HUES64 (cell line): Measurements from ENCODE around the gene WDR55.
"Not testable (repeated sequence)": the region's sequence is repeated elsewhere in the genome, so short reads cannot be mapped to it uniquely, and the experiment has no call there.

Experiments
- H3K27ac ChIP-seq: 2 replicates; pipeline ENCODE4 v1.7.0; 2013; ENCODE audit warnings: low read depth, low read length, inconsistent platforms
- H3K27me3 ChIP-seq: 2 replicates; pipeline ENCODE4 v1.6.1; 2013; ENCODE audit warnings: mild to moderate bottlenecking, low read length; ENCODE audit not compliant: insufficient read depth
- H3K36me3 ChIP-seq: 2 replicates; pipeline ENCODE4 v1.6.1; 2013; ENCODE audit warnings: mild to moderate bottlenecking, low read length; ENCODE audit not compliant: insufficient read depth
- H3K4me1 ChIP-seq: 2 replicates; pipeline ENCODE4 v1.6.1; 2013; ENCODE audit warnings: mild to moderate bottlenecking, low read length, moderate library complexity; ENCODE audit not compliant: insufficient read depth
- H3K4me3 ChIP-seq: 2 replicates; pipeline ENCODE4 v1.5.1; 2013; ENCODE audit warnings: mild to moderate bottlenecking, low read length, moderate library complexity
- H3K9ac ChIP-seq: 2 replicates; pipeline ENCODE4 v1.6.1; 2013; ENCODE audit warnings: mild to moderate bottlenecking, low read depth, low read length
- H3K9me3 ChIP-seq: 2 replicates; pipeline ENCODE4 v1.6.1; 2013; ENCODE audit warnings: low read depth, low read length; ENCODE audit not compliant: insufficient read depth
- WGBS: fragments of 150-250, 120-280 bp; methylation state at CpG from one replicate; pipeline ENCODE4 v1.1.7; 2013; ENCODE audit warnings: missing lambda C conversion rate; 5-methylcytosine and 5-hydroxymethylcytosine counted together

WDR55 gene

DNA sequence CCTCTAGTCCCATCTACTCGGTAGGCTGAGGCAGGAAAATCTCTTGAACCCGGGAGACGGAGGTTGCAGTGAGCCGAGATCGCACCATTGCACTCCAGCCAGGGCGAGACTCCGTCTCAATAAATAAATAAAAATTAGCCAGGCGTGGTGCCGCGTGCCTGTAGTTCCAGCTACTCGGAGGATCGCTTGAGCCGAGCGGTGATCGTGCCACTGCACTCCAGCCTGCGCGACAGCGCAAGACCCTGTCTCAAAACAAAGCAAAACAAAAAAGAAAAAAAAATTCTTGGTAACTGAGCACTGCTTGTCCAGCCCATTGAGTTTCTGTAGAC lies 710 bp upstream of the WDR55 start:
- WGBS = 67% methylated on average over 18 of the region's 18 CpGs
- Histone ChIP-seq H3K4me3 (peak overlapping the region; percentile 77), H3K9me3 (no peaks in the 10 kb centered on the region), H3K27ac (no peak overlapping the region), H3K27me3 (no peaks in the 10 kb centered on the region), H3K4me1 (no peaks in the 10 kb centered on the region), H3K9ac (peak overlapping the region; percentile 57), H3K36me3 (peaks cover 68% of the 10 kb centered on the region)

DNA sequence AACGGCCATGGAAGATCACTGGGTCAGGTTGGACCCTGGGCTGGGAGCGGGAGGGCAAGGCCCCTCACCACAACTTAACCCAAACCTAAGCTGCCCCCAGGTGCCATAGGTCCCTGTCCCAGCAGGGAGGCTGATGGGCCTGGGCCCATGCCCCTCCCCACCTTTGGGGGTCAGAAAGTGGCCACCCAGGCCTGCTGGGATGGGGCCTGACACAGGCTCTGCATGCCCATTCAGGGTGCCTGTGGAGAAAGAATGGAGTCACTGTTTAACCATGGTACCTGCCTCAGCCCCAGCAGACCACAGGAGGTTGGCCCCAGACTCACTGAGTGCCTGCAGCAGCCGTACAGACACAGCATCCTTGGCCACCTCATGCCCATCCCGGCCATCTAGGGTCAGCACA lies 6.3 kb downstream of the WDR55 start:
- not testable (repeated sequence) for H3K9me3 ChIP-seq, H3K27me3 ChIP-seq, H3K27ac ChIP-seq, H3K4me3 ChIP-seq, H3K4me1 ChIP-seq, H3K9ac ChIP-seq
- peaks cover 76% of the 10 kb centered on the region for H3K36me3 ChIP-seq
- WGBS = 92% methylated on average over 3 of the region's 4 CpGs

DNA sequence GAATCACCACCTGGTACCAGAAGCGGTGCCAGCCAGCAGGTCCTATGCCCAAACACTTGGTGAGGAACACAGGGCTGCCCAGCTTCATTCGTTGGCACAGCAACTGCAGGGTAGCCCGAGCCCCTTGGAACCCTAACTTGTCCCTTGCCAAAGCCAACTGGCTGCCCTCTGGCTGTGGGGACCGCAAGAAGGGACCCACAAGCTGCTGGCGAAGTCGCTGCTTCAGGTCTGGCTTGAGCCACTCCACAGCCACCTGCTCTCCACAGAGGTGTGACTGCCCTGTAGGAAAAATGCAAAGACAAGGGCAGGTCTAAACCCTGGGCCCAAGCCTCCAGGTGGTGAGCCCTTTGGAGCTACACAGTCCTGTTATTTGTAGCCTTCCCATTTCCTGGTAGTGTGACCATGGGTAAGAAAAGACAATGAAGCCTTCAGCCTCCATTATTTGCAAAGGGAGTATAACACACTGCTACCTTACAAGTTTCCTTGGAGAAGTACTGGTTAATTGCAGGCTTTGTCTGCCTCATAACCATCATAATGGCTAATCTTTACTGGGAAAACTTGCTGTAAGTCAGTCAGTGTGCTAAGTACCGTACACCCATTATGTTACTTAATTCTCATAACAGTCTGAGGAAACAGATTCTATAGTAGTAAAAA lies 6.9 kb downstream of the WDR55 start:
- no peak overlapping the region for H3K4me3 ChIP-seq
- H3K27me3 ChIP-seq = no peaks in the 10 kb centered on the region
- no peaks in the 10 kb centered on the region for H3K4me1 ChIP-seq
- H3K9me3 ChIP-seq = no peaks in the 10 kb centered on the region
- no peak overlapping the region for H3K9ac ChIP-seq
- no peak overlapping the region; the same call in 1 of the 2 replicates for H3K27ac ChIP-seq
- H3K36me3 ChIP-seq = peaks cover 80% of the 10 kb centered on the region
- WGBS = 98% methylated on average over 6 of the region's 7 CpGs

DNA sequence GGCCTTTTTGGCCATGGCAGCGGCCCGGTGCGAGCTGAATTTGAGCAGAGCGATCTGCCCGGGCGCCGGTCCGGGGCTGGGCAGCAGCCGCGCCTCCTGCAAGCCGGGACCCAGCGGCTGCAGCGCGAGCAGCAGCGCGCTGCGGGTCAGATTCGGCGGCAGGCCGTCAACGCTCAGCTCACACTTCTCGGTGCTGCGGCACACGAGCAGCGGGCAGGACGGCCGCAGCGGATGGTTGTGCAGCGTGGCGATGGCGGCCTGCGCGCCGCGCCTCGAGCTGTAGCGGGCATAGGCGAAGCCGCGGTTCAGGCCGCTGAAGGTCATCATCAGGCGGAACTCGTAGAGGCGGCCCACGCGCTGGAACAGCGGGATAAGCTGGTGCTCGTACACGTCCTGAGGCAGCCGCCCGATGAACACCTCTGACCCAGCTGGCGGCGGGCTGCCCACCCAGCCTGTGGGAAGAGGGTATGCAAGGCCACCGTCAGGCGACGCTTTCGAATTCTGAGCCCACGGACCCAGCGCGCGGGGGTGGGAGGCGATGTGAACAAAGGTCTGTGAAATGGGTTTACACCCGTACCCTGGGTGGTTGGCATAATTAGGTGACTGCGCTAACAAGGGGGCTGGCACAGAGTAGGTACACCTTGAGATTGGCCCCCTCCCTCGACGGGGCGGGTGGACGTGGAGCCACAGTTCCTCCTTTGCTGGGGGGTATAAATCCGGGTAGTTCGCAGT lies 7.9 kb downstream of the WDR55 start:
- Histone ChIP-seq H3K36me3 (peaks cover 80% of the 10 kb centered on the region), H3K27me3 (no peaks in the 10 kb centered on the region), H3K9me3 (no peaks in the 10 kb centered on the region), H3K27ac (no peak overlapping the region), H3K4me3 (no peak overlapping the region), H3K4me1 (no peaks in the 10 kb centered on the region), H3K9ac (no peak overlapping the region)
- WGBS = 95% methylated on average over 70 of the region's 70 CpGs

DNA sequence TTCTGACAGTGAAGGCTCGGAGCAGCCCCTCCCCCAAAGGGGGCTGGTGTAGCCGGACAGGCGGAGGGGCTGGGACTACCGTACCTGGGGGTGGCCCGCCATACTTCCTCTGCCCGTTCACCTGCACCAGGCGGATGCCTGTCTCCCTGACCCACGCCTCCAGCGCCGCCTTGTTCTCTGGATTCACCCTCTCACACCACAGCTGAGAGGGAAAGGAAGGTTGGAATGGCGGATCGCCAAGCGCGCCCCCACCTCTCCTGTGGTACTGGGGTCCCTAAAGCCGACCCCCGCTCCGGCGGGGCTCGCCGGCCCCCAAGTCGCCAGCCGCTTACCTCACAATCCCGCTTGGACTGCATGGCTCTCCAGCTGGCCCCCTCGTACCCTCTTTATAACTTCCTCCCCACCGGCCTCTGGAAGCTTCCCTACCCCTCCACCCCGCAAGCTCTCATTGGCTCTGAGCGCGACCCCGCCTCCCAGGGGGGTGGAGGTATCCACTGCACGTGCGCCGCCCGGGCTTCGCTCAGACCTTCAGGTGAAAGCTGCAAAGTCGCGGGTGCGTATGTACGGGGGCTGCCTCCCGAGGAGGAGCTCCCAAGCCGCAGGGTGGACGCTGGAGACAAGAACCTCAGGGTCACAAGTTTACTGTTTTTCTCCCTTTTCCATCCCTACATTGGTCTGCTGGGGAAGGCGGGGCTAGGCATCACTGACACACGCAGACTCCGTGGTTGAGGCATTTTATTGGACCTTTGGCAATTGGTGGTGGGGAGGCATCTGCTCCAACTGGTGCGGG lies 8.7 kb downstream of the WDR55 start, which contains the start of gene DND1:
Gene DND1 (minus strand): TSS at position 390 of the 790 bp plus-strand sequence. CDS start 34 bp downstream, at position 356.
- Histone ChIP-seq H3K36me3 (peaks cover 81% of the 10 kb centered on the region), H3K27ac (no peak within 1 kb of the TSS), H3K9ac (no peak within 1 kb of the TSS), H3K9me3 (no peaks in the 10 kb centered on the region), H3K4me3 (no peak within 1 kb of the TSS), H3K27me3 (no peaks in the 10 kb centered on the region), H3K4me1 (no peaks in the 10 kb centered on the region)
- 94% methylated on average over 44 of the region's 45 CpGs for WGBS

DNA sequence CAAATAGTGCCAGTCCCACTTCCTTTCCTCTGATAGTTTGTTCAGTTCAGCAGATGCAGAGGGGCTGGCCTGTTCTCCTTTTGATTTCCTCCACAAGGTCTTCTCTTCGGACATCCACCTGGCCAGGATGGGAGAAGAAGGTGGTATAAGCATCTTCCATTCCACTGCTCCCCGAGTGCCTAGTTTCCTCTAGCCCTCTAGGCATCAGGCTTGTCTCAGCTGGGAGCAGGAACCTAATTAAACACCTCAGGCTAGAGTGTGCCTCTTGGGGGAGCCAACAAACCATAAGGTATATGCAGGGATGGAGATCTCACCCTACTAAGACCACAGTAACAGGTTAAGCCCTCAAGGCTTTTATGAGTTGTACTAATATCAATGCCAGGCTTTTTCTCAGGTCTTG lies 9.5 kb downstream of the WDR55 start:
- Histone ChIP-seq H3K9ac (no peak overlapping the region), H3K4me3 (no peak overlapping the region), H3K27ac (no peak overlapping the region), H3K27me3 (no peaks in the 10 kb centered on the region), H3K4me1 (no peaks in the 10 kb centered on the region), H3K36me3 (peaks cover 78% of the 10 kb centered on the region), H3K9me3 (no peaks in the 10 kb centered on the region)
- 100% methylated on average over 1 of the region's 2 CpGs for WGBS

DNA sequence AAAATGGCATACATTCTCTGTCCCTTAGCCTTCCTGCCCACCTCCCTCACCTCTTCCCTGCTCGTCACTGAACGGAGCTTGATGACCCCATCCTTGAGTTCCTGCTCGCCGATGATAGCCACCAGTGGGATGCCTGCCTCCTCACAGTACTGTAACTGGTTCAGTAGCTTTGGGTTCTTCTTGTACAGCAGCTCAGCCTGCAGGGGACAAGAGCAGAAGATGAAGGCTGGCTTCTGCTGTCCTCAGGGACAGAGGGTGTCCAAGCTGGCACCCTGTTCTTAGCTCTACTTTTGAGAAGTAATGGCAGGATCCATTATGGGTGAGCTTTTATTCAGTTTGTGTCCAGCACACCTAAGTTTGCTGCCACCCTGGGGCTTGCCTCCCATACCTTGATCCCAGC lies 9.9 kb downstream of the WDR55 start:
- H3K9me3 ChIP-seq = no peaks in the 10 kb centered on the region
- no peak overlapping the region for H3K9ac ChIP-seq
- no peak overlapping the region for H3K27ac ChIP-seq
- peaks cover 78% of the 10 kb centered on the region for H3K36me3 ChIP-seq
- 96% methylated on average over 4 of the region's 4 CpGs for WGBS
- no peaks in the 10 kb centered on the region for H3K4me1 ChIP-seq
- no peaks in the 10 kb centered on the region for H3K27me3 ChIP-seq
- no peak overlapping the region for H3K4me3 ChIP-seq

DNA sequence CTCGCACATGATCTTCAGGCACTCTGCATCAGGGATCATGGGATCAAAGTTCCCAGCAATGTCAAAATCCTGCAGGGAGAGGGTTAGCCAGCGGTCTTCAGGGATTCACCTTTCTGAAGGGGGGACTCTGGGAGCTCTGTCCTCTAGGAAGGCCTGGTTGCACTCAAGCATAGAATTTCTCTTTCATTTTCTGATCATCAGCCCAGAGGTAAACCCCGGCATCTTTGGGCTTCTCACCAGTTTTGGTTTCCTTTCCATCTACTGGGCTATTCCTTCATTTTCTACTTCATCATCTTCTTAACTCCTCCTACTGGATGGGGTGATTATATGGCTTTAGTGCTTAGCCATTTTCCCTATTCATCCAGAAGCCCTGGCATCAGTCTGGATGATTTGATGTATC lies 13.2 kb downstream of the WDR55 start:
- Histone ChIP-seq H3K27me3 (no peaks in the 10 kb centered on the region), H3K4me3 (no peak overlapping the region), H3K36me3 (peaks cover 85% of the 10 kb centered on the region), H3K4me1 (no peaks in the 10 kb centered on the region), H3K27ac (no peak overlapping the region), H3K9ac (no peak overlapping the region), H3K9me3 (no peaks in the 10 kb centered on the region)
- 95% methylated on average over 3 of the region's 3 CpGs for WGBS

DNA sequence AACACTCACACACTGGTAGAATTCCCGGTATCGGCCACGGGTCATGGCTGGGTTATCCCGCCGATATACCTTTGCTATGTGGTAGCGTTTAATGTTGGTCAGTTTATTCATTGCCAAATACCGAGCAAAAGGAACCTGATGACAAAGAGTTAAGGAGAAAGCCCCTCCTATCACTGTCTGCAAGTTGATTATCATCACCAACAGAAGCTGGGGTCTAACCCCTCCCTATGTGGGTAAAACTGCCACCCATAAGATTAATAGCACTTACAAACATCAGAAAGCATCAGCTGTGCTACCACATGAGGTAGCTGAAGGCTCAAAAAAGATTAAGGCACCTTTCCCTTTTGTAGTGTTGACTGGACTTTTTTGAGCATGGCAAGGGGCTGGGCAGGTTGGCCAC lies 14.3 kb downstream of the WDR55 start:
- no peak overlapping the region for H3K4me3 ChIP-seq
- no peaks in the 10 kb centered on the region for H3K9me3 ChIP-seq
- no peak overlapping the region for H3K27ac ChIP-seq
- peaks cover 80% of the 10 kb centered on the region for H3K36me3 ChIP-seq
- no peaks in the 10 kb centered on the region for H3K27me3 ChIP-seq
- H3K4me1 ChIP-seq = no peaks in the 10 kb centered on the region
- no peak overlapping the region for H3K9ac ChIP-seq
- WGBS = 95% methylated on average over 7 of the region's 7 CpGs

DNA sequence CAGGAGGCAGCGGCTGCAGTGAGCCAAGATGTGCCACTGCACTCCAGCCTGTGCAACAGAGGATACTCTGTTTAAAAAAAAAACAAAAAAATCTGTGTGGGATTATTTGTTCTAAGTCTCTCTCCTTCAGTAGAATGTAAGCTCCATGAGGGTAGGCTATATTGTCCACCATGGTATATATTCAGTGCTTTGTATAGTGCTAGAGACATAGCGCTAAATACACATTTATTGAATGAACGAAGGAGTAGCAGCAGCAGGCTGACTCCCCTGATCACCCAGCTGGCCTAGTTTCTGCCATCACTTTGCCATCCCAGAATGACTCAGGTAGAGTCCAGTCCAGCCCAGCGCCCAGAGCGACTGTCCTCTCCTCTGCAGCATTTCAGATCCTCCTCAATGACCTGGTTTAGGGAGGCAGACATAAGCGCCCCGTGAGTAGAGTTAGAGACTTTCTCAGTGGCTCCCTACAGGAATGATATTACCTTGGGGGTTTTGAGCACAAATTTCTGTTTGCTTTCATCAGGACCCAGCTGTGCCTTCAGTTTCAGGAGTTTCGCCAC lies 25.8 kb downstream of the WDR55 start:
- 62% methylated on average over 8 of the region's 8 CpGs for WGBS
- Histone ChIP-seq H3K9me3 (no peaks in the 10 kb centered on the region), H3K4me1 (peaks cover 4% of the 10 kb centered on the region; the same call in 1 of the 2 replicates), H3K36me3 (peaks cover 54% of the 10 kb centered on the region), H3K9ac (peak overlapping the region; percentile 76), H3K4me3 (peak overlapping the region; percentile 84), H3K27ac (no peak overlapping the region), H3K27me3 (no peaks in the 10 kb centered on the region)
